ENCODE data around the gene NMNAT2.

DNA sequence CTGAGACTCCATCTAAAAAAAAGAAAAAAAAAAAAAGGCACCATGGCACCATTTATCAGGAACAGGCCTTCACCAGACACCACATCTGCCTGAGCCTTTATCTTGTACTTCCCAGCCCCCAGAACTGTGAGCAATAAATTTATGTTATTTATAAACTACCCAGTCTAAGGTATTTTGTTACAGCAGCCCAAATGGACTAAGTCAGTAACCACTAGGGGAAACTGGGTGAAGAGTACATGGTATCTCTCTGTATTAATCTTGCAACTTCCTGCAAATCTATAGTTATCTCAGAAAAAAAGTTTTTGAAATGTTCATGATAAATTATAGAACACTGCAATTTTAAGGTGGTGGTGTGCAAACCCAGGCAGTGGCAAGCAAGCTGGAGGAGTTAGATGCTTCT, 117.8 kb downstream of the NMNAT2 start:
- TF ChIP-seq, protein P1, sequence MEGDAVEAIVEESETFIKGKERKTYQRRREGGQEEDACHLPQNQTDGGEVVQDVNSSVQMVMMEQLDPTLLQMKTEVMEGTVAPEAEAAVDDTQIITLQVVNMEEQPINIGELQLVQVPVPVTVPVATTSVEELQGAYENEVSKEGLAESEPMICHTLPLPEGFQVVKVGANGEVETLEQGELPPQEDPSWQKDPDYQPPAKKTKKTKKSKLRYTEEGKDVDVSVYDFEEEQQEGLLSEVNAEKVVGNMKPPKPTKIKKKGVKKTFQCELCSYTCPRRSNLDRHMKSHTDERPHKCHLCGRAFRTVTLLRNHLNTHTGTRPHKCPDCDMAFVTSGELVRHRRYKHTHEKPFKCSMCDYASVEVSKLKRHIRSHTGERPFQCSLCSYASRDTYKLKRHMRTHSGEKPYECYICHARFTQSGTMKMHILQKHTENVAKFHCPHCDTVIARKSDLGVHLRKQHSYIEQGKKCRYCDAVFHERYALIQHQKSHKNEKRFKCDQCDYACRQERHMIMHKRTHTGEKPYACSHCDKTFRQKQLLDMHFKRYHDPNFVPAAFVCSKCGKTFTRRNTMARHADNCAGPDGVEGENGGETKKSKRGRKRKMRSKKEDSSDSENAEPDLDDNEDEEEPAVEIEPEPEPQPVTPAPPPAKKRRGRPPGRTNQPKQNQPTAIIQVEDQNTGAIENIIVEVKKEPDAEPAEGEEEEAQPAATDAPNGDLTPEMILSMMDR (IDR thresholded peaks at IDR 0.05; ENCODE audit: low read depth, low read length): no peak
- TF ChIP-seq EZH2phosphoT487 (IDR thresholded peaks at IDR 0.05; ENCODE audit: low read depth): no peak

All from OCI-LY3 (cell line).